ENCODE measurements around the gene NR1H4. TPM values are rescaled to one million over a fixed set of nuclear protein-coding genes. Genes with fewer than 3 reads are reported as not detected.

The NR1H4 gene
- total and polyA plus RNA-seq, 8 donors, result 0.20 to 0.72 (median 0.44) TPM; not detected in 2

GRCh38 chr12:100533376-100533775 is 59.7 kb downstream of the NR1H4 start:
- no peak for TF ChIP-seq CTCF (IDR thresholded peaks at IDR 0.05)
- intact Hi-C loops (cut with DNase I), result no loop called here
- Histone ChIP-seq H3K9me3 (no peaks in the 10 kb centered on the region), H3K27me3 (peaks cover 0 to 11% of the 10 kb centered on the region in 2 donors), H3K4me3 (no peak overlapping the region), H3K4me1 (no peaks in the 10 kb centered on the region), H3K27ac (no peak overlapping the region), H3K36me3 (no peaks in the 10 kb centered on the region)
- no peak for DNase-seq
- no peak for ATAC-seq

- Histone ChIP-seq H3K27me3 (peaks cover 0 to 11% of the 10 kb centered on the region in 2 donors), H3K4me1 (no peaks in the 10 kb centered on the region), H3K36me3 (no peaks in the 10 kb centered on the region), H3K9me3 (no peaks in the 10 kb centered on the region), H3K4me3 (no peak overlapping the region), H3K27ac (no peak overlapping the region)
- DNase-seq (no peak), ATAC-seq (no peak)
- intact Hi-C loops (cut with DNase I), result no loop called here
- no peak for TF ChIP-seq CTCF (IDR thresholded peaks at IDR 0.05)
These were observed 61.1 kb downstream of the NR1H4 start for GRCh38 chr12:100534625-100535227.

GRCh38 chr12:100539202-100539601 is 65.5 kb downstream of the NR1H4 start:
- intact Hi-C loops (cut with DNase I), result no loop called here
- H3K4me3 ChIP-seq, result no peak overlapping the region
- TF ChIP-seq CTCF (IDR thresholded peaks at IDR 0.05), result no peak

GRCh38 chr12:100544165-100544564 is 70.5 kb downstream of the NR1H4 start:
- Histone ChIP-seq H3K27me3 (no peaks in the 10 kb centered on the region), H3K4me3 (no peak overlapping the region), H3K9me3 (no peaks in the 10 kb centered on the region), H3K27ac (no peak overlapping the region), H3K4me1 (no peaks in the 10 kb centered on the region), H3K36me3 (no peaks in the 10 kb centered on the region)
- TF ChIP-seq CTCF (IDR thresholded peaks at IDR 0.05), result no peak
- intact Hi-C loops (cut with DNase I), result no loop called here
- no peak for DNase-seq
- ATAC-seq, result no peak

More at GRCh38 chr12:100539202-100539601, 65.5 kb downstream of the NR1H4 start:
- Histone ChIP-seq H3K27ac (no peak overlapping the region), H3K27me3 (no peaks in the 10 kb centered on the region), H3K4me1 (no peaks in the 10 kb centered on the region), H3K9me3 (no peaks in the 10 kb centered on the region), H3K36me3 (no peaks in the 10 kb centered on the region)
- ATAC-seq (peak; percentile 61), DNase-seq (peak in 2 of 4 donors; percentile 41 to 58)

DNA sequence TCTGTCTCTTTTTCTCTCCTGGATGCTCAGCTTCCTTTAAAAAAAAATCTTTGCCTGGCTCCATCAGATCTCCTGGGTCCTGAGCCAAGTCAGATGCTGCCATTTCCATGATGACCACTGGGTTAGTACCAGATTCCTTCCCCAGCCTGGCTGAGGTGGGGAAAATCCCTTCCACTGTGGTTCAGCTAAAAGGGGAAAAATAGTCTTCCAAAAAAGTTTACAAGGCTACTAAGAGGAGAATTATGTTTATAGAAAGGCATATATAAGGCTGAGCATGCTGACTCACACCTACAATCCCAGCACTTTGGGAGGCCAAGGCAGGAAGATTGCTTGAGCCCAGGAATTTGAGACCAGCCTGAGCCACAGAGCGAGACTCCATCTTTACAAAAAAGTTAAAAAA is 71.4 kb downstream of the NR1H4 start:
- Histone ChIP-seq H3K36me3 (no peaks in the 10 kb centered on the region), H3K4me1 (no peaks in the 10 kb centered on the region), H3K27ac (no peak overlapping the region), H3K4me3 (no peak overlapping the region), H3K9me3 (no peaks in the 10 kb centered on the region), H3K27me3 (no peaks in the 10 kb centered on the region)
- ATAC-seq, result no peak
- TF ChIP-seq CTCF (IDR thresholded peaks at IDR 0.05), result no peak
- DNase-seq, result no peak
- intact Hi-C loops (cut with DNase I), result no loop called here

All from left lung (tissue), 10 donors.